Bronchial epithelial cell (primary cell): ENCODE data around the gene THBS3. TPM values are rescaled to one million over a fixed set of nuclear protein-coding genes. Genes with fewer than 3 reads are reported as not detected.
"Not testable (repeated sequence)": the region's sequence is repeated elsewhere in the genome, so short reads cannot be mapped to it uniquely, and the experiment has no call there.

Source experiments
- DNase-seq: peaks from one replicate; pipeline ENCODE4 v3.0.0-alpha.2; 2010; ENCODE audit warnings: low read depth
- FAIRE-seq: peaks from 2 replicates; lab custom pipeline; 2011; peaks lifted over from hg19 to GRCh38; lab: Jason Lieb, UNC
- H3K27me3 ChIP-seq: 2 replicates; pipeline ENCODE4 v1.5.1; 2011; ENCODE audit warnings: low read length; ENCODE audit not compliant: control insufficient read depth, insufficient read depth
- H3K36me3 ChIP-seq: 2 replicates; pipeline ENCODE4 v1.5.1; 2011; ENCODE audit warnings: low read length; ENCODE audit not compliant: control insufficient read depth, insufficient read depth
- H3K4me3 ChIP-seq: 2 replicates; pipeline ENCODE4 v1.5.1; 2011; ENCODE audit warnings: mild to moderate bottlenecking, low read depth, low read length, control low read depth
- CTCF ChIP-seq: IDR thresholded peaks from 2 replicates; pipeline ENCODE4 v1.5.1; 2011; ENCODE audit warnings: mild to moderate bottlenecking, moderate library complexity, low read length, control low read depth, inconsistent platforms; ENCODE audit not compliant: insufficient read depth, severe bottlenecking
- total RNA-seq: library from RNA; depleted of rRNA; stranded (reverse); fragments of >200 nt; gene quantifications from 2 replicates; pipeline ENCODE4 v1.2.1, GENCODE V29; 2014

The THBS3 gene
- total RNA-seq, 1 donor from 2014 or later, result 16.3 TPM

- Histone ChIP-seq H3K4me3 (no peak overlapping the region), H3K27me3 (no peaks in the 10 kb centered on the region), H3K36me3 (peaks cover 3% of the 10 kb centered on the region)
- DNase-seq, result no peak
- FAIRE-seq, result no peak
- no peak for TF ChIP-seq CTCF
Measured at GRCh38 chr1:155166051-155166470, 41.6 kb downstream of the THBS3 start.

GRCh38 chr1:155164625-155165024 is 43.1 kb downstream of the THBS3 start:
- not testable (repeated sequence) for H3K27me3 ChIP-seq, DNase-seq, H3K36me3 ChIP-seq, FAIRE-seq, H3K4me3 ChIP-seq

- not testable (repeated sequence) for H3K27me3 ChIP-seq, FAIRE-seq, DNase-seq, H3K4me3 ChIP-seq, H3K36me3 ChIP-seq
Measured at GRCh38 chr1:155163785-155164184, 43.9 kb downstream of the THBS3 start.

GRCh38 chr1:155162631-155163030 is 45.1 kb downstream of the THBS3 start:
- not testable (repeated sequence) for FAIRE-seq, H3K27me3 ChIP-seq, H3K4me3 ChIP-seq, H3K36me3 ChIP-seq, DNase-seq

- FAIRE-seq, result no peak
- Histone ChIP-seq H3K4me3 (no peak overlapping the region), H3K27me3 (no peaks in the 10 kb centered on the region), H3K36me3 (no peaks in the 10 kb centered on the region)
- no peak for TF ChIP-seq CTCF
- no peak for DNase-seq
Measured at GRCh38 chr1:155160128-155160527, 47.6 kb downstream of the THBS3 start.

GRCh38 chr1:155158991-155159390 is 48.7 kb downstream of the THBS3 start:
- Histone ChIP-seq H3K4me3 (no peak overlapping the region), H3K27me3 (no peaks in the 10 kb centered on the region), H3K36me3 (no peaks in the 10 kb centered on the region)
- TF ChIP-seq CTCF, result no peak
- DNase-seq (no peak), FAIRE-seq (no peak)

- DNase-seq, H3K27me3 ChIP-seq, H3K4me3 ChIP-seq, FAIRE-seq, H3K36me3 ChIP-seq: not testable (repeated sequence)
Measured at GRCh38 chr1:155155996-155156643, 51.6 kb downstream of the THBS3 start.

Other genes starting within 250 kb of the THBS3 start
- gene PYGO2, start 246.1 kb downstream of the THBS3 start, total RNA-seq, result 7.4 and 20.0 TPM in 2 replicates
- gene SHC1, start 237.2 kb downstream of the THBS3 start, total RNA-seq, result 216 and 351 TPM in 2 replicates
- gene CKS1B, start 233.2 kb downstream of the THBS3 start, total RNA-seq, result 56.3 and 76.9 TPM in 2 replicates
- gene FLAD1, start 224.6 kb downstream of the THBS3 start, total RNA-seq, result 40.8 and 49.3 TPM in 2 replicates
- 0.51 TPM in 1 of 2 replicates, not detected in the other for gene LENEP, start 214.3 kb downstream of the THBS3 start, total RNA-seq
- gene ZBTB7B, start 205.1 kb downstream of the THBS3 start, total RNA-seq, result 46.1 and 112 TPM in 2 replicates
- gene DCST2, start 174.1 kb downstream of the THBS3 start, total RNA-seq, result under 0.01 and 0.13 TPM in 2 replicates
- not detected in 2 replicates for gene DCST1, start 174.1 kb downstream of the THBS3 start, total RNA-seq
- 181 and 322 TPM in 2 replicates for gene ADAM15, start 156.6 kb downstream of the THBS3 start, total RNA-seq
- gene EFNA4, start 144.2 kb downstream of the THBS3 start, total RNA-seq, result 8.7 and 12.9 TPM in 2 replicates
- gene EFNA3, start 129.1 kb downstream of the THBS3 start, total RNA-seq, result 3.7 and 11.9 TPM in 2 replicates
- gene EFNA1, start 80.0 kb downstream of the THBS3 start, total RNA-seq, result 31.9 and 54.3 TPM in 2 replicates
- 149 and 161 TPM in 2 replicates for gene SLC50A1, start 72.0 kb downstream of the THBS3 start, total RNA-seq
- gene DPM3, start 67.4 kb downstream of the THBS3 start, total RNA-seq, result 37.4 and 43.5 TPM in 2 replicates
- gene KRTCAP2, start 34.6 kb downstream of the THBS3 start, total RNA-seq, result 76.3 and 133 TPM in 2 replicates
- gene TRIM46, start 34.0 kb downstream of the THBS3 start, total RNA-seq, result 0.26 and 0.64 TPM in 2 replicates
- gene MTX1, start 798 bp upstream of the THBS3 start, total RNA-seq, result 48.4 and 49.5 TPM in 2 replicates
- 3.2 and 3.7 TPM in 2 replicates for gene ENTREP3, start 47.6 kb upstream of the THBS3 start, total RNA-seq
- 23.4 and 26.9 TPM in 2 replicates for gene SCAMP3, start 54.5 kb upstream of the THBS3 start, total RNA-seq
- gene CLK2, start 65.6 kb upstream of the THBS3 start, total RNA-seq, result 19.7 and 23.4 TPM in 2 replicates
- gene HCN3, start 69.6 kb upstream of the THBS3 start, total RNA-seq, result 0.90 and 1.1 TPM in 2 replicates
- gene PKLR, start 93.5 kb upstream of the THBS3 start, total RNA-seq, result not detected in 2 replicates
- 103 and 167 TPM in 2 replicates for gene FDPS, start 101.0 kb upstream of the THBS3 start, total RNA-seq
- gene RUSC1, start 113.0 kb upstream of the THBS3 start, total RNA-seq, result 13.2 and 20.6 TPM in 2 replicates